ENCODE data around the gene FGF1.
A peak's percentile ranks its signal among the peaks of the same experiment; 100 is the strongest.

The FGF1 gene

GRCh38 chr5:142685418-142686209 lies at the start of gene FGF1:
Gene FGF1, minus strand, starts transcription at chr5:142686090. Its CDS starts 71,963 bp downstream, at chr5:142614127.
- no peak for DNase-seq (ENCODE audit: low spot score)

- DNase-seq (ENCODE audit: low spot score): no peak
Measured at GRCh38 chr5:142727735-142728047, 41.8 kb upstream of the FGF1 start.

DNA sequence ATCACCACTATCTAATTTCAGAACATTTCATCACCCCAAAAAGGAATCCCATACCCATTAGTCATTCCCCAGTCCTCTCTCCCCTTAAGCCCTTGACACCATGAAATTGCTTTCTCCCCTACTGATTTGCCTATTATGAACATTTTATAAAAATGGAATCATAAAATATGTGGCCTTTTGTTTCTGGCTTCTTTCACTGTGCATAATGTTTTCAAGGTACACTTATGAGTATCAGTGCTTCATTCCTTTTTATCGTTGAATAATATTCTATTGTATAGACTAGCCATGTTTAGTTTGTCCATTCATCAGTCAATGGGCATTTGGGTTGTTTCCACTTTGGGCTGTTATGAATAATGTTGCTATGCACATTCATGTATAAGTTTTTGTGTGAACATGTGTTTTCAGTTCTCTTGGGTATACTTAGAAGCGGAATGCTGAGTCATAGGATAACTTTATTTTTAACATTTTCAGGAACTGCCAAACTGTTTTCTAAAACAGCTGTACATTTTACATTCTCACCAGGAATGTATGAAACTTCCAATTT lies 40.4 kb upstream of the FGF1 start:
- DNase-seq (ENCODE audit: low spot score): no peak

- no peak for DNase-seq (ENCODE audit: low spot score)
Measured at GRCh38 chr5:142725231-142726187, 39.6 kb upstream of the FGF1 start.

DNA sequence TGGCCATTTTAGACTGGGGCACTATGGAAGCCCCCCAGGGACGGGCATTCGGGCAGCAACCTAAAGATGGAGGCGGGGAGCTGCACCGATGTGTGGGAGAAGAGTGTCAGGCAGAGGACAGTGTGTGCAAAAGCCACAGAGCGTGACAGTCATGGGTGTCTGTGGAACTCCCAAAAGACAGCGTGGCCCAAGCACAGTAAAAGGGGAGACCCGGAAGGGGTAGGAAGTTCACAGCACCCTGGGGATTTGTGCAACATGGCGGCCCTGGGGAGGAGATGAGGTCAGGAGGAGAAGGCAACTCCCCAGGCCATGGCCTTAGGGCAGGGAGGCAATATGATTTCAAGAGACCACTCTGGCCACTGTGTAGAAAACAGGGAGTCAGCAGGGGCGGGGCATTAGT lies 38.9 kb upstream of the FGF1 start:
- no peak for DNase-seq (ENCODE audit: low spot score)

- no peak for DNase-seq (ENCODE audit: low spot score)
Measured at GRCh38 chr5:142722896-142723295, 37.0 kb upstream of the FGF1 start.

DNA sequence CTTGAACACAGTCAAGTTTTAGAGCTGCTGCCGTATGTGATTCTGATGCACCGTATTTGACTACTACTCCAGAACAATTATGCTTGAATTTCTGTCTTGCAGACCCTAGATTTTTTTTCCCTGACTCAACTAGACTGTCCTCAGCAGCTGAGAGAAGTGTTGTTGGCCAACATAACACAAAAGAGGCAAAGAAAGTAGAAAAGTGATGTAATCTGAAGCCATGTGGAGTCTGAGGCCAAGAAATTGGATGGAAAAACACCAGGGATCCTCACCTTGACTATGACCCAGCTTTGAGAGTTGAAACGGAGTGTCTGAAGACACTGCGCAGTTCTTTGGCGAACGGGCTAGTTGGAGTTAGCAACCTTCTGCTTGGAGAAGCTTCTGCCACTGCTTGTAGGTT lies 36.3 kb upstream of the FGF1 start:
- DNase-seq (ENCODE audit: low spot score): no peak

- DNase-seq (ENCODE audit: low spot score): no peak
Measured at GRCh38 chr5:142720641-142721271, 34.9 kb upstream of the FGF1 start.

DNA sequence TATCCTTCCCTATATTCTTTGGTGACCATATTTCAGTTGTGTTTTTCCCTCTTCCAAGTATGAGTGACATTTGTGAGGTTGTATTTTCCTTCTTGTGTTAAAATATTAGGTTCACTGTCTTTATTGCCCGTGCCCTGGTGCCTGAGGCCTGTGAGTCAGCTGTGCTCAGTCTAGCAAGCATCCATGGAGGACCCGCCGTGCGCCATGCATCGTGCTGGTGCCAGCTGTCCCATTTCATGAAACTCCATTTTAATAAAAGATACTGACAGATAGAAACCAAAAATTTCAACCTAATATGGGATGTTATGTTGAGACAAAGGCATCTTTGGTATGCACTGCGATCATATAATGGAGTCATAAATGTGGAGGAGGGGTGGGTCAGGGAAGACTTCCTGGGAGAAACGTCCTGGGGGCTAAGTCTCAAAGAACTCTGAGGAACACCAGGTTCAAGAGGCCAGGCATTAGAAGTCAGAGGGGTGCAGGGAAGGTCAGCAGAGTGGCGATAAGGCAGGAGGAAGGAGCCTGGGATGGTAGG lies 34.0 kb upstream of the FGF1 start:
- no peak for DNase-seq (ENCODE audit: low spot score)

GRCh38 chr5:142717582-142718215 lies 31.8 kb upstream of the FGF1 start:
- DNase-seq (ENCODE audit: low spot score): peak; percentile 28

GRCh38 chr5:142716963-142717362 lies 31.1 kb upstream of the FGF1 start:
- DNase-seq (ENCODE audit: low spot score): peak; percentile 52

GRCh38 chr5:142715291-142715690 lies 29.4 kb upstream of the FGF1 start:
- DNase-seq (ENCODE audit: low spot score): no peak

DNA sequence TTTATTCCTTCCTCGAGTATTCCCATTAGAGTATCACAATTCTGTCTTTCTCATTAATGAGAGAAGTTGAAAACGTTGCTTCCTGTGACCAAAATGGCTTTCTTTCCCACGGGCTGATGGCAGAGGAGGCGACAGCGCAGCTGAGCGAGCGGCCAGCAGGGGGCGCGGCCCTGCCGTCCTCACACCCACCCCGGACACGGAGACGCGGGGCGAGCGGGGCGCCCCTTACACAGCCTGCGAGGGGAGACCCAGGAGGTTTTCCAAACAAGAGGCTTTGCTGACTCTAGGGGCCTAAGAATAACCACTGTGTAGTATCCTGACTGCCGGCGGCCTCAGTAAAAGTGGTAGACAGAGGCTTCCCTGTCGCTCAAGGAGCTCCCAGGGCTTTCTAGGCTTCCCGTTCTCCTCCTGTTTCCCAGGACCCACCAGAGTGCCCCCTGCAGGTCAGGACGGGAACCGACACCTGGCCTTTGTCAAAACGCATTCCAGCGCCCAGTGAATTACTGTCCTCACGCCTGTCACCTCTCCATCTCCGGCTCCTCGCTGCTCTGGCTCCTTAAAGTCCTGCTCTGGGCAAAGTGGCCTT lies 27.3 kb upstream of the FGF1 start:
- peak; percentile 76 for DNase-seq (ENCODE audit: low spot score)

GRCh38 chr5:142703153-142703552 lies 17.3 kb upstream of the FGF1 start:
- DNase-seq (ENCODE audit: low spot score): no peak

DNA sequence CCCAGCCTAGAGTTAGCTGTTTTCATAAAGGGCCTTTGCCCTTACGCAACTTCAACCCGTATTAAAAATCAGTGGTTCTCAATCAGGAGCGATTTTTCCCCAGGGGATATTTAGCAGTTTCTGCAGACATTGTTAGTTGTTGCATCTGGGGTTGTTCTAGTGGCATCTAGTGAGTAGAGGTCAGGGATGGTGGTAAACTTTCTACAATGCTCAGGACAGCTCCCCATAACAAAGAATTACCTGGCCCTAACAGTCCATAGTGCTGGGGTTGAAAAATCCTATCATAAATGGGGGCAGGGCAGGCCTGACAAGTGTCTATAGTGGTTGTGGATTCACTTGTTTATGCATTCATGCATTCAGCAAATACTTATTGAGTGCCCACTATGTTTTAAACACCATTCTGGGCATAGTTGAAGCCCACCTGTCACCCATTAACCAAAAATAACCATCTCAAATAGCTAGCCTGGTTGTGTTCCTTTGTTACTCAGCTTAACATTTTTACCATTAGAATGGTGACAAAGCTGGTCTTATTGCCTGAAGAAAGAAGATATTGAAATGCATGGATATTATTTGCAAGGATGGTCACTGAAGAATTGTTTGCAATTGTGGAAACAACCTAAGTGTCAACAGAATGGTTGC lies 15.9 kb upstream of the FGF1 start:
- DNase-seq (ENCODE audit: low spot score): no peak

- no peak for DNase-seq (ENCODE audit: low spot score)
Measured at GRCh38 chr5:142700566-142700965, 14.7 kb upstream of the FGF1 start.

DNA sequence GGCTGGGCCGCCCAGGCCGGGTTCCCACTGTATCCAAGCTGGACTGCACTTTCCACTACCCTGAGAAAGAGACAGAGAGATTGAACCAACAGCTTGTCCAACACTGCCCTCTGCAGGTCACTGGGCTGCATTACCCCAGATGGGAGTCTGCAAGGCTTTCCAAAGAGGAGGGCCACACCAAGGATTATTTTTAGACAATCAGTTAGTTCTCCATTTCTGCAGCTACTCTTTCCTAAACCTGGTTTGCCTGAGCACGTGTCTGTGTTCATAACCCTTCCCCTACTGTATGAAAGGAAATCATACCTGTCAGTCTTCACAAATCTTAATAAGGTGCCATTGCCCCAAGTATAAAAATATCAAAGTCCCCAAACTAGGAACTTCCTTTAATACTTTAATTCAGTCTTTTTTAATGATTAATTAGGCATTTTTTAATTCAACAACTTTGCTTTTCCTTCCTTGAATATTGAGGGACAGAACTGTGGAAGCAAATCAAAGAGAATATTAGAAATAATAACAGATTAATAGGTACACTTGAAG lies 13.4 kb upstream of the FGF1 start:
- DNase-seq (ENCODE audit: low spot score): peak; percentile 58

- no peak for DNase-seq (ENCODE audit: low spot score)
Measured at GRCh38 chr5:142698447-142699183, 12.7 kb upstream of the FGF1 start.

DNA sequence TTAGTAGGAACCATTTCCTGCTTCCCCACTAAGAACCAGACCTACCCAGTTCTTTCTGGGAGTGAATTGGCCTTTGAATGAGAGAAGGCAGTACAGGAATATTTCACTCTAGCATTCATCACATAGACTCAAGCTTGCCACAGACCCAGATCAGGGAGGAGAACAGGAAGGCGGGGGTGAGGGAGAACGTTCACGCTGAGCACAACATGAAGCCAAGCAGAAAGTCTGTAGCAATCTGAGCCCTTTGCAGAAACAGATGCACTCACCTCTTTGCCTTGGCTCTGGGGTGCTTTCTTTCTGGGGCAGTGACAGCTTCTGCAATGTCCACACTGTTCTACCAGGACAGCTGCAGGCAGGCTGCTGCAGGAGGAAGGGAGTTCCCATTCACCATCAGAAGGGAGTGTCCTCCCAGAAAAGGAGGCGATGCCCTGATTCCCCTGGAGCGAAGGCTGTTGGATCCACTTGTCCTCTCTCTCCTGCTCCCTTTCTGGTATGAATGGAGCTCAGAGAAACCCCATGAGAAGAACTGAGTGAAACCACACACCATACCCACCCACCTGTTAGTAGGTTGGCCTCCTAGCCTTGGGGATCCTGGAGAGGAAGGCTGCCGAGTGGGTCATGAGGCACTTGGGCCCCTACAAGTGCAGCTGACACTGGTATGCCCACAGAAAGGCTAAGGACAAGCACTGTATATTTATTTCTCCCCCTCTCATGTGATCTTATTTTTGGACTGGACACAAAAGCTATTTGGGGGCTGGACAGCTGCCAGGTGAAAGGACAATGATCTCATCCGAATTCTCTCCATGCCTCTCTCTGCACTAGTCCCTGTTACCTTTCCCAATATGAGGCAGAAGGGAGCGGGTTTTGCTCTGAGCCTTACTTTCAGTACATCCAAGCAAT lies 11.7 kb upstream of the FGF1 start:
- no peak for DNase-seq (ENCODE audit: low spot score)
